IgD-negative memory B cell (primary cell): Measurements from ENCODE around the gene C1orf210. TPM values are rescaled to one million over a fixed set of nuclear protein-coding genes. Genes with fewer than 3 reads are reported as not detected.

Experiments used
- H3K27ac Mint-ChIP-seq, 3 donors: one replicate each; pipeline ENCODE4 v1.8.0; 2020 to 2022; ENCODE audit warnings: mild to moderate bottlenecking in 3 of 3, mixed read lengths in 3 of 3, moderate library complexity in 1 of 3
- H3K27me3 Mint-ChIP-seq: one replicate; pipeline ENCODE4 v1.8.0; 2021; ENCODE audit warnings: mixed read lengths
- H3K36me3 Mint-ChIP-seq: one replicate; pipeline ENCODE4 v1.8.0; 2020; ENCODE audit warnings: mild to moderate bottlenecking, mixed read lengths
- H3K4me1 Mint-ChIP-seq, 3 donors: one replicate each; pipeline ENCODE4 v1.8.0; 2020 to 2022; ENCODE audit warnings: mixed read lengths in 3 of 3, mild to moderate bottlenecking in 1 of 3
- H3K4me3 Mint-ChIP-seq, 4 donors: one replicate each; pipeline ENCODE4 v1.8.0; 2020 to 2022; ENCODE audit warnings: mild to moderate bottlenecking in 4 of 4, mixed read lengths in 4 of 4, moderate library complexity in 3 of 4
- H3K9me3 Mint-ChIP-seq, 3 donors: one replicate each; pipeline ENCODE4 v1.8.0; 2020 to 2021; ENCODE audit warnings: mixed read lengths in 3 of 3, mild to moderate bottlenecking in 1 of 3
- polyA plus RNA-seq: library from polyadenylated mRNA; unstranded; fragments of 300-500 nt; fragmentation: Illumina TruSeq; gene quantifications from one replicate; pipeline ENCODE4 v1.2.3, GENCODE V29; 2021

C1orf210 gene
- polyA plus RNA-seq, 1 donor from 2014 or later = not detected

DNA sequence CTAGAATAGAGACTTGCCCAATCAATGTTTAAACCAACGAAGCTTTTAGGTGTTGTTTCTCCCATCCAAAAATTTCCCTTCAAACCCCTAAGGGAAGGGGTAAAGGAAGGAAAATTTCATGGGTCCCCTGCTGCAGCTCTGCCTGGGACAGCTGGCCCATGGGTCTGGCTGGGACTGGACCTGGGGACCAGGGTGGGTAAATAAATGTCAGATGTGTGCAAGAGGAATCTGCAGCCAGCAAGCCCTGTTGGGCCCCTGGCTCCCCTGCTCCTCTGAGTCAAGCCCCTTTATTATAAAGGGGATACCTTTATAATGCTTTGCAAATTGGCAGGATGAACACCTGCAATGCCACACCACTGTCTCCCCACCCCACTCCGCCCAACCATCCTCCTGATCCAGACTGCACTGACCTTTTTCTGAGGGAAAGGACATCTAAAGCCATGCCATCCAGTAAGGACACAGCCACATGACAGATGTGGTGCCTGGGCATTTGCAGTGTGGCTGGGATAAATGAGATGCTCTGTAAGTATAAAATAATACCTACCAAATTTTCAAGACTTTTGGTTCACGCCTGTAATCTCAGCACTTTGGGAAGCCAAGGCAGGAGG, 17.5 kb downstream of the C1orf210 start:
- Mint-ChIP-seq H3K36me3 (peaks cover 3% of the 10 kb centered on the region), H3K9me3 (peaks cover 0 to 5% (median 5%) of the 10 kb centered on the region in 3 donors), H3K27me3 (peaks cover 21% of the 10 kb centered on the region), H3K4me1 (peaks cover 0 to 6% (median 2%) of the 10 kb centered on the region in 3 donors), H3K27ac (no peak overlapping the region), H3K4me3 (no peak overlapping the region)

DNA sequence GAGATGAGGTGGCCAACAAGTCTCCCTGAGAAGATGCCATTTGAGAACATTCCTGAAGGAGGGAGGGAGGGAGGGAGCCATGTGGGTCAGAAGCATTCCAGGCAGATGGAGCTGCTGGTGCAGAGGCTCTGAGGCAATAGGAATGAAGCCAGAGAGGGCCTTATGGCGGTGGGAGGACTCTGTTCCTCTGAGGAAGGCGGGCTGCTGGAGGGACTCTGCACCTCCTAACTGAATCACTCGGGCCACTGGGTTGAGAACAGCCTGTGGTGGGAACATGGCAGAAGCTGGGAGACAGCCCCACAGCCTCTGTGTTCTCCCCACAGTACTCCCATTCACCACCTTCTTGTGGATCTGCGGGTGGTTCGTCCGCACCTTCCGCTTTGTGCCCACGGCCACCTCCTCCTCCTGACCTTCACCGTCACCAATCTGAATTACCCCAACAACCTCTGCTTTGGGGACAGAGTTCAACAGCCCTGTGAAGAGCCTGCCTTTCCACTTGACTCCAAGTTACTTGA, 18.0 kb downstream of the C1orf210 start:
- Mint-ChIP-seq H3K4me1 (peaks cover 0 to 6% (median 2%) of the 10 kb centered on the region in 3 donors), H3K27ac (no peak overlapping the region), H3K4me3 (no peak overlapping the region), H3K9me3 (peaks cover 0 to 11% (median 9%) of the 10 kb centered on the region in 3 donors), H3K27me3 (peaks cover 21% of the 10 kb centered on the region), H3K36me3 (peaks cover 3% of the 10 kb centered on the region)

DNA sequence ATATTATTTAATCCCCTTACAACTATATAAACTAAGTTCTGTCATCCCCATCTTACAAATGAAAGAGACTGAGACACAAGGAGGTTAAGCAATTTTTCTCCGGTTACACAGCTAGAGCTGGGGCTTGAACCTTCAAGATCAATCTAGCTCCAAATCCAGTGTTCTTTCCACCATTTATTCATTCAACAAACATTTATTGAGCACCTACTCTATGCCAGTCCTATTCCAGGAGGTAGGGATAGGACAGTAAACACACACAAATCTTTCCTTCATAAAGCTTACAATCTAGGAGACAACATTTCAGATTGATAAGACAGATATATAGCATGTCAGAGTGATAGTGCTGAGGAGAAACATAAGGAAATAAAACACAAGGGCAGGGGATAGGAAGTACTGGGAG, 18.5 kb downstream of the C1orf210 start:
- no peak overlapping the region for H3K4me3 Mint-ChIP-seq
- peaks cover 0 to 6% (median 2%) of the 10 kb centered on the region in 3 donors for H3K4me1 Mint-ChIP-seq
- peaks cover 0 to 11% (median 9%) of the 10 kb centered on the region in 3 donors for H3K9me3 Mint-ChIP-seq
- H3K27ac Mint-ChIP-seq = no peak overlapping the region
- peaks cover 21% of the 10 kb centered on the region for H3K27me3 Mint-ChIP-seq
- H3K36me3 Mint-ChIP-seq = peaks cover 3% of the 10 kb centered on the region

DNA sequence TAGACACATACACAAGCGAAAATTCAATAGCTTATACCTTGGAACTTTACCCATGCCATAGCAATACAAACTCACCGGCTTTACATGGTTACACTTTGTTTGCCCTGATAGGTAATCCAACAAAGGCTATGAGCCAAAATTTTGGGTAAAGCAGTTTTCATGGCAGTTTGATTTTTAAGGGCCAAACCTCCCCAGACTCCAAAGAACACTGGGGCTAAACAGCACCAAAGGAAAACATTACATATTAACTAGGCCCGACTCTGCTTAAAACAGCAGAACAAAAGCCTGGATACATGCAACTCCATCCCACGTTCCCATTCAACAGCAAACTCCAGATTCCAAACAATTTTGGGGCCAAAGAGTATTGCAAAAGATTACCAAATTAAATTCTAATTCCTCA, 19.9 kb downstream of the C1orf210 start:
- Mint-ChIP-seq H3K27ac (no peak overlapping the region), H3K4me1 (peaks cover 0 to under 1% (median 0%) of the 10 kb centered on the region in 3 donors), H3K4me3 (no peak overlapping the region), H3K9me3 (peaks cover 0 to 9% (median 9%) of the 10 kb centered on the region in 3 donors), H3K27me3 (peaks cover 9% of the 10 kb centered on the region), H3K36me3 (peaks cover 3% of the 10 kb centered on the region)

DNA sequence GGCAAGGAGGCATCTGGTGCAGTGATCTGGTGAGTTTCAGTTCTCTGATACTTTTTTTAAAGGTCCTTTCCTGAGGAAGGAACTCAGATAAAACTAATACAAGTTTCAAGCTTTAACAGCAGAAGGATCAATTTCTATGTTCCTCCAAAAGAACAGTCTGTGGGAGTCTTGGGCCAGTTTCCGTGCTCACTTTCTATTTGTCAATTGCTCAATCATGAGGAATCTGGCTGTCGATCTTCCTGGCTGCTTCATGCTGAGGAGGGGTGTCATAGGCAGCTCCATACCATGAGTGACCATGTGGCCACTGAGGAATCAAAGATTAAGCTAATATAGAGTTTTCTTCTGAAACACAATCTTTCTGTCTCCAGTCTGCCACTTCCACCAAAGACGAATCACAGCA, 27.0 kb downstream of the C1orf210 start:
- H3K4me3 Mint-ChIP-seq = no peak overlapping the region

DNA sequence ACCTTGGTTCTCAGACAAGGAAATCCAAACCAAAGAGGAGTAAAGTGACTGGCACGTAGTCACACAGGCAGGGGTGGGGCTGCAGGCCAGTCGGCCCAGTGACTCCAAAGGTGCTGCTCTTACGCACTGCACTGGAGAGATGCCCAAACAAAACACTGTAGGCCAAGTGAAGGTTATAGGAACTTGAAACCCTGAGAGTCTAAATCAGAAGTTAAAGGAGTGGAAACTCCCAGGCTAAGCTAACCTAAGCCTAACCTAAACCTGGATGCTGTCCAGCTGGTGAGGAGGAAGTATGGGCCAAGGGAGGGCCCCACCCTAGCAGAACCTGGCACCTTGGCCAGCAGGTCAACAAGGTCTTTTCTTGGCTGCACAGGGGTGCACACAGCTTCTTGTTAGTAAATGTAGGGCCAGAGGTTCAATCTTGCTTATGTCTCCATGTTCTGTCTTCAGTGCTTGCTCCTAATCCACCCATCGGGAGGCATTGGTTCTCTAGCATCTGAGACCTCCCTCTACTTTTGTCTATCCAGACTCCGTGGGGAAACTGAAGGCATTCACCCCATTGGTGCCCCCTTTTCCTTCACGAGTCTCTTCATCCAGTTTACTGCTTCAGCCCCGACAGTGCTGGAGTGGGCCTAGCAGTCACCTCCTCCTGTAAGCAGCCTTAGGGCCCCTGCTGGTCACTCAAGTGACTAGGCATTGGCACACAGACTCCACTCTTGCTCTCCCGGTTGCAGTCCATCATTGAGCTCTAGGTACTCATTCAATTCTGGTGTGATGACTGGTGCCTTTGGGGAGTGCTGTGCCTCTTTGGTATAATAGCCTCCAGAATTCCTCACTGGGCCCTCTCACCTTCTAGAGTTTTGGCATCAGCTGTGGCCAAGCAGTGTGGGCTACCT, 28.5 kb downstream of the C1orf210 start:
- Mint-ChIP-seq H3K4me1 (no peaks in the 10 kb centered on the region), H3K36me3 (peaks cover 3% of the 10 kb centered on the region), H3K27me3 (peaks cover 5% of the 10 kb centered on the region), H3K9me3 (peaks cover 0 to 7% (median 0%) of the 10 kb centered on the region in 3 donors), H3K4me3 (no peak overlapping the region), H3K27ac (no peak overlapping the region)

More for the DNA sequence above, 27.0 kb downstream of the C1orf210 start:
- Mint-ChIP-seq H3K4me1 (no peaks in the 10 kb centered on the region), H3K27ac (no peak overlapping the region), H3K27me3 (peaks cover 5% of the 10 kb centered on the region), H3K36me3 (peaks cover 3% of the 10 kb centered on the region), H3K9me3 (peaks cover 0 to 13% (median 4%) of the 10 kb centered on the region in 3 donors)

DNA sequence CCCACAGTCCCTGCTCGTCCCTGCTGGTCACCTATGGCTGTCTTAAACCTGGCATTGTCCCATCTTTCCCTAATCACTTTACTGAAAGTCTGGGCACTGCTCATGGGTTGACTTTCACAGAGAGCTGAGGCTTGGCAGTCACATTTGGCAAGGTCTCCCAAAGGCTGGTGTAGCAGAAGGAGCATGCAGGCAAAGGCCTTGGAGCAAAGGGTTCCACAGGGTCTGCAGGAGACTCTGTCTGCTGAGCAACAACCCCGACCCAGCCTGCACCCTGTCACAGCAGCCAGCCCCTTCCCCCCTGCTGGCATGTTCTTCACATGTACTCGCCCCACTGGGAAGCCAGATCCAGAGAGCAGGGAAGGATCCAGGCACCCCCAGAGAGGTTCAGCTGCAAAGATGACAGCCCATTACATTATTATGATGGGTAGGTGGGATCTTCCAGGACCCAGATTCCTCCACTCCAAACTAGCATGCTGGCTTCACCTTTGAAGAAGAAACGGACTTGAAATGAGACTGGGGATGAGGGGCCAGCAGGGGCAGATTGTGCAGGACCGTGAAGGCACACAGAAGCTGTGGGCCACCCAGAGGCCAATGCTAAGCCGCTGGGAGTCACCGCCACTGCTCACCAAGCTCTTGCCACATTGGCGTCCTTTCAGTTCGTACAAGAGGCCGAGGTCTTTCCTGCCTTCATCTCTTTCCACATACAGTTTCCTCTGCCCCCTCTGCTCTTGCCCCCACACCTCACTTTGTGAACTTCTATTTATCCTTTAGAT, 29.8 kb downstream of the C1orf210 start:
- Mint-ChIP-seq H3K36me3 (peaks cover 3% of the 10 kb centered on the region), H3K4me3 (no peak overlapping the region), H3K9me3 (peaks cover 0 to 7% (median 2%) of the 10 kb centered on the region in 3 donors), H3K27ac (peak overlapping the region in 1 of 3 donors; percentile 34), H3K27me3 (peaks cover 9% of the 10 kb centered on the region), H3K4me1 (no peaks in the 10 kb centered on the region)

DNA sequence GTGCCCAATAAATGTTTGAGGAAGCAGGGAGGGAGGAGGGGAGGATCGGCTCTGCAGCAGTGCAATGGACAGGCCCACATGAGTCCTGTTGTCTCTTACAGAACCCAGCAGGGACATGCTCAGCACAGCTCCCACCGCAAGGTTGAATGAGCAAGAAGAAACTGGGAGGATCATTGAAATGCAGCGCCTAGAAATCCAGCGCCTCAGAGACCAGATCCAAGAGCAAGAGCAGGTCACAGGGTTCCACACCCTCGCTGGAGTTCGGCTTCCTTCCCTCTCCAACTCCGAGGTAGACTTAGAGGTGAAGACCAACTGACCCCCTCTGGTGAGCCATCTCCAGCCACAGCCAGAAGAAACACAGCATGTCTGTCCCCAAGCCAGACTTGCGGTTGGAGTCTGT, 31.5 kb downstream of the C1orf210 start:
- no peaks in the 10 kb centered on the region for H3K4me1 Mint-ChIP-seq
- peaks cover 3% of the 10 kb centered on the region for H3K36me3 Mint-ChIP-seq
- peaks cover 0 to 9% (median 2%) of the 10 kb centered on the region in 3 donors for H3K9me3 Mint-ChIP-seq
- no peak overlapping the region for H3K4me3 Mint-ChIP-seq
- no peak overlapping the region for H3K27ac Mint-ChIP-seq
- H3K27me3 Mint-ChIP-seq = peaks cover 9% of the 10 kb centered on the region

DNA sequence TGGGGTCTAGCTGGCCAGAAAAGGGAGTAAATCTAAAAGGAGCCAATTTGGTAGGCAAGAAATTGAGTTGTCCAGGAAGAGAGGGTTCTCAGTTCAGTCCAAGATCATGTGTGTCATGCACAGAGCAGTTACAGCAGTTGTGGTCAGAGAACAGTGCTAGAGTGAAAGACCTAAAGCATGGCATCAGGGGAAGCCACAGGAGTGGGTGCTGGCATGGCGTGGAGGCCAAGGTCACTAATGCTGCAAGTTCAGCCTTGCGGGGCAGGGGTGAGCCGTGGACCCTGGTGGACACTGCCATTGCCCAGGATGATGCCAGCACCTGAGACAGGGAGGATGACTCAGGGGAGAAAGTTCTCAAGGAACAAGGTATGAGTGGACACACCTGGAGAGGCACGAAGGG, 32.2 kb downstream of the C1orf210 start:
- peaks cover 9% of the 10 kb centered on the region for H3K27me3 Mint-ChIP-seq
- peaks cover 3% of the 10 kb centered on the region for H3K36me3 Mint-ChIP-seq
- peaks cover 0 to 4% (median 2%) of the 10 kb centered on the region in 3 donors for H3K9me3 Mint-ChIP-seq
- H3K27ac Mint-ChIP-seq = peak overlapping the region in 1 of 3 donors; percentile 14
- H3K4me3 Mint-ChIP-seq = no peak overlapping the region
- no peaks in the 10 kb centered on the region for H3K4me1 Mint-ChIP-seq

DNA sequence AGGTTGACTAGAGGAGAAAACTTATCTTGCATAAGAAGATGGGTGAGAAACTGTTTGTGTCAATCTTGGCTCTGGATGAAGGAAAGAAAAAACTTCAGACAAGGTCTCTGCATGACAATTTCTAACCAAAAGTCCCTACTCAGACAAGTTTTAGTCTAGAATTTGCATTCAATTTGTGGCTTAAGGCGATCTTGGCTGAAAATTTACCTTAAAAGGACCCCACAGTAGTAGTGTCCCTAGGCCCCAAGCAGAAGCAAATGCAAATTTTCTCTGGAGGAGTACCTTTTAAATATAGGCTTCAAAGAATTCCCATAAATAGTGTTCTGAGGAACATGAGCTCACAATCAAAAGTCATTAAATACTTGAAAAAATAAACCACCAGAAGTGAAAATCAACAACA, 33.2 kb downstream of the C1orf210 start:
- no peaks in the 10 kb centered on the region for H3K4me1 Mint-ChIP-seq
- peaks cover 0 to 2% (median 1%) of the 10 kb centered on the region in 3 donors for H3K9me3 Mint-ChIP-seq
- no peak overlapping the region for H3K27ac Mint-ChIP-seq
- H3K27me3 Mint-ChIP-seq = peaks cover 7% of the 10 kb centered on the region
- no peaks in the 10 kb centered on the region for H3K36me3 Mint-ChIP-seq
- H3K4me3 Mint-ChIP-seq = no peak overlapping the region

DNA sequence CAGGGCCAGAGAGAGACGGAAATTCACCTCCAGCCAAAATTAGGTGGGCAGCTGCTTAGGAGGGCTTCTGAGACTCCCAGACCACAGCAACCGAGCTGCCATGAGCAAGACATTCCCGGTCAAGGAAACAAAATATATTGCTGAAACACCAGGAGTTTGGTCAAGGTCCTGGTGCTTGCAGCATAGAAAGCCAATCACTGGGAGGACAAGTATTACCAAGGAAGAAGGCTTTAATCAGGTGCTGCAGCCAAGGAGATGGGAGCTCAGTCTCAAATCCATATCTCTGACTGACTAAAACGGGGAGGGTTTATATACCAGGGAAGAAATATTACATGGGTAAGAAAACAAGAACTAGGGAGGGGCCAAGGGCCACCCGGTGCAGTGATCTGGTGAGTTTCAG, 34.4 kb downstream of the C1orf210 start:
- peaks cover 1% of the 10 kb centered on the region for H3K36me3 Mint-ChIP-seq
- H3K27me3 Mint-ChIP-seq = peaks cover 3% of the 10 kb centered on the region
- H3K4me1 Mint-ChIP-seq = no peaks in the 10 kb centered on the region
- H3K27ac Mint-ChIP-seq = peak overlapping the region in 1 of 3 donors; percentile 4
- H3K4me3 Mint-ChIP-seq = no peak overlapping the region
- peaks cover 0 to 4% (median 1%) of the 10 kb centered on the region in 3 donors for H3K9me3 Mint-ChIP-seq

DNA sequence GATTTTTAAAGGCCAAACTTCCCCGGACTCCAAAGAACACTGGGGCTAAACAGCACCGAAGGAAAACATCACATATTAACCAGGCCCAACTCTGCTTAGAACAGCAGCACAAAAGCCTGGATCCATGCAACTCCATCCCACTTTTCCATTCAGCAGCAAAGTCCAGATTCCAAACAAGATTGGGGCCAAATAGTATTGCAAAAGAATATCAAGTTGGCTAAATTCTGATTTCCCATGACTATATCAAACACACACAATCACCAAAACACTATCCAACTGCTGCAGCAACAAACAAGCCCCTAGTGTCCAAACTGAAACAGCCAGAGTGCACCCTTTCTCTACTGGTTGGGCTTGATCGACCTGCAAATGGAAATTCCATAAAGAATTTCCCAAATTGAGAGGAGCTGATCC, 35.0 kb downstream of the C1orf210 start:
- H3K9me3 Mint-ChIP-seq = peaks cover 0 to 4% (median 1%) of the 10 kb centered on the region in 3 donors
- H3K27me3 Mint-ChIP-seq = peaks cover 3% of the 10 kb centered on the region
- H3K4me3 Mint-ChIP-seq = no peak overlapping the region
- no peaks in the 10 kb centered on the region for H3K4me1 Mint-ChIP-seq
- peaks cover 1% of the 10 kb centered on the region for H3K36me3 Mint-ChIP-seq
- no peak overlapping the region for H3K27ac Mint-ChIP-seq

DNA sequence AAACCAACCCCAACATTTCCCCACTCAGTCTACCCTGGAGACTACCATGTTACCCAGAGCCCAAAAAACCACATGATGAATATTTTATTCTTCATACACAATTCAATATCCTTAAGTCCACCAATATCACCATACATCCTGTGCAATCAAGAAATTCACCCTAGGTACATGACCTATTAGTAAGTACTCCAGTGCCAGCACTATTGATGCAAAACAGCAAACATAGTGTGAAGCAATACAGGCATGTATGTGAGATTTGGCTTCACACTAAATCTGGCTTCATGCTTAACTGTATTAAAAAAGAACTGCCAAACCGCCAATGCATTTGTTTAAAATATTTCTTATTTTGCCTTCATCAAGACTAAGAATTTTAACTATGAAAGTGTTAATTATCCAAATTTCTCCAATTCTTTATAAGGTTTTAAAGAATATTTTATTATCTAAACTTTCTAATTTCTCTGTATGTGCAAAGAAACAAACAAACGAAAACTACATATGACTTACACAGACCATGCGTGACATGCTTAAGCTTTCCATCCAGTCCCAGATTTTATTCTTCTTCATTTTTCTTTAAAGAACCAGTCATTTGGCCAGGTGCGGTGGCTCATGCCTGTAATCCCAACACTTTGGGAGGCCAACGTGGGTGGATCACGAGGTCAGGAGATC, 38.0 kb downstream of the C1orf210 start:
- Mint-ChIP-seq H3K27me3 (peaks cover 3% of the 10 kb centered on the region), H3K36me3 (peaks cover 1% of the 10 kb centered on the region), H3K4me3 (no peak overlapping the region), H3K9me3 (peaks cover 0 to 4% (median 1%) of the 10 kb centered on the region in 3 donors), H3K27ac (no peak overlapping the region), H3K4me1 (no peaks in the 10 kb centered on the region)
